Activated T-helper 1 cell treated with anti-CD3 and anti-CD28 coated beads, Interleukin-2, amount 50 U/mL, for 16 hours (primary cell): ENCODE results near the gene MPP3.

Source experiments
- DNase-seq, 2 donors: peaks; one replicate each; pipeline ENCODE4 v3.0.0-alpha.2; 2020; ENCODE audit warnings: low read depth in 1 of 2, low spot score in 1 of 2

MPP3 gene

DNA sequence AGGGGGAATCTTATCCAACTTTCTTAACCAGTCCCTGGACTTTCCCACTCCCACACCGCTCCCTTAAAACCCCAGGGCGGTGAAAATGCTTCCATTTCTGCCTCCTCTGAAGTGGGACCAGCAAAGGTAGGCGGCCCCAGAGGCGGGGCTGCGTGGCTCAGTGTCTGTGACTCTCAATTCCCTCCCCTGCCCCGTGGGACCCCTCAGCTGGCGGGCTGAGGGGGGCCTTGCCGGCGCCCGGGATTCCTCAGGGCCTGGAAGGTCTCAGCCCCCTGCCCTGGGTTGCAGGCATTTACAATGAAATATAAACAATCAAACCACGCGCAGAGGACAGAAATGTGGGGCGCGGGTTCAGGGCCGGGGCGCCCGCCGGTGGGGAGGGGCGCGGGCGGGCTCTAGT lies 78.0 kb downstream of the MPP3 start:
- no peak for DNase-seq

DNA sequence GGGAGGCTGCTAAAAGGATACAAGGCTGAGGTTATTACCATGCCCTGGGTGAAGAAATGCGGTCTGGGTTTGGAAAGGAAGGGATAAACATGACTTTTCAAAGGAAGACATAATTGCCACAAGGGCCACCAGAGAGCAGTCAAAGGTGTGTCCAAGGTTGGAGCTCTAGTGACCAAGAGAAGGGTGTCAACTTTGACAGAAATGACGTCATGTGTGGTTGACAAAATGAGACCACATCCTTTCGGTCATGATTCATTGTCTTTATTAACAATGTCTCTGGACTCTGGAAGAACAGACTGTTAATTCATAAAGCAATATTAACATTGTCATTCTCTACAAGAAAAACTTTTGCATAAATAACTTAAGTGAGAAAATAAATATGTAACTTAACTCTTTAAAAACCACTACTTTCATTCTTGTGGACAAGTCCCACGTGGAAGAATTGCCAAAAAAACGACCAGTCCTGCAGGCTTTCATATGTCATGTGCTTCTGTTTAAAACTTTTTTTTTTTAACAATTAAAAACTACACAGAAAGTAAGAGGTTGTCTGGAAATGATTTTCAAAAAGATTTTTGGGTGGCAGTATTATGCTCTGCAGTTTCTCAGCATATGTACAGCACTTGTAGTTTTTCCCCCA lies 79.3 kb downstream of the MPP3 start:
- DNase-seq, result no peak
